ENCODE measurements around the gene OSER1. TPM values are rescaled to one million over a fixed set of nuclear protein-coding genes. Genes with fewer than 3 reads are reported as not detected.

The OSER1 gene
- total RNA-seq, 5 donors from 2014 or later (not counting 1 experiment from before 2014, with no cell fraction given) = 28.7 to 96.7 (median 35.4) TPM

DNA sequence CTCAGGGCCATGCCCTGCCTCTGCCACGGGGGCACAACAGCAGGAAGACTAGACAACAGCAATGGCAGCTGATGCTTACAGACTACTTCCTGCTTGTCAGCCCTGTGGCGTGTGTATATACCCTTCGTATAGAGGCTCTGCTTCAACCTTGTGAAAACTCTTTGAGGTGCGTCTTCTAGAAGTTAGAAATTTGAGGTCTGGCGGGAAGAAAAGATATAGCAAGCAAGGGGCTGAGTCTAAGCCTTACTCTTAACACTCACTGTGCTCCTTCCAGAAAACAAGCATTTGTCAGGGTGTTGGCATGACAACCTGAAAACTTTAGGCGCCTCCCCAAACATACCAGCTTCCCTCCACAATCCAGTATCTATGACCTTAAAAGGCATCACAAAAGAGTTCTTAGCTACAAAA lies 56.9 kb downstream of the OSER1 start:
- WGBS (ENCODE audit: insufficient coverage) = 26% methylated on average over 2 of the region's 6 CpGs
- CTCF ChIA-PET = interaction anchor here in 1 of 2 donors (0.6 to 2.3 kb wide), 2 partner anchors 36 to 1740 kb away, joined by 3 to 11 read pairs; no protein-coding TSS in a partner anchor

DNA sequence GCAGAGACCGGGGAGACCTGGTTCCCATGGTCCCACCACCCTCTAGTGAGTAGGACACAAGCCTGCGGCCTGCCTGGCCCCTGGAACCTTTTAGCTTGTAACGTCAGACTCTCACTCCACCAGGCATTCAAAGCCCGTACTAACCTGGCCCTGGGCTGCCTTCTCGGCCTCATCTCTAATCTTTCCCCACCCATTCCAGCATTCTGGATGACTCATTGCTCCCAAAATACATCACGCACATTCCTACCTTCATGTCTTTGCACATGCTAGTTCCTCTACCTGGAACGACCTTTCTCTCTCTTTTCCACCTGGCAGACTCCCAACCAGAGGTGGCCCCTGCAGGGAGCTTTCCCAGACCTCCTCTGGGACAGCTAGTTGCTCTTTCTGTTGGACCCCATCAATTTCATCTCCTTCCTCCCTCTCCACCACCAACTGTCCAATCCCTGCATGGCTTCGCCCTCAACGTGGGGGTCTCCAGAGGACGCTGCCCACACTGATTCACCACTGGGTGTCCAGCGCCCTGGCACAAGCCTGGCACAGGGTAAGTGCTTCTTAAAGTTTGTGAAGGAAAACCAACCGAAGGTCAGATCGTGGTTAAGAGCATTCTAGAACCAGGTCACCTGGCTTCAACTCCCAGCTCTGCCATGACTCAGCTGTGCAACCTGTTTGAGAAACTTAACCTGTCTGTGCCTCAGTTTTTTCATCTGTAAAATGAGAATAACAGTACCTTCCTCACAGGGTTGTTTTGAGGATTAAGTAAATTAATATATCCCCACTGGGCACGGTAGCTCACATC lies 58.8 kb downstream of the OSER1 start:
- H3K4me1 Mint-ChIP-seq = peaks cover 14 to 16% (median 15%) of the 10 kb centered on the region in 3 donors
- no peak for ATAC-seq (replicated peaks in 1 of 4)
- peaks cover 12 to 15% of the 10 kb centered on the region in 2 experiments for H3K4me1 ChIP-seq (ENCODE audit: control insufficient read depth in 1 of 2, extremely low read depth in 1 of 2, insufficient read depth in 2 of 2, low read length in 2 of 2)
- no peak for DNase-seq
- H3K27me3 ChIP-seq (replicated peaks in 1 of 2; ENCODE audit: control insufficient read depth in 2 of 2, extremely low read depth in 1 of 2, insufficient read depth in 2 of 2, low read length in 1 of 2) = peaks cover 0 to 9% of the 10 kb centered on the region in 2 experiments
- WGBS (ENCODE audit: insufficient coverage) = 87% methylated on average over 9 of the region's 14 CpGs
- H3K4me3 ChIP-seq (ENCODE audit: control insufficient read depth in 1 of 2, extremely low read depth in 1 of 2, low read length in 1 of 2) = no peak overlapping the region
- H3K36me3 ChIP-seq (ENCODE audit: control insufficient read depth in 2 of 2, extremely low read depth in 1 of 2, insufficient read depth in 1 of 2, low read length in 1 of 2) = no peaks in the 10 kb centered on the region
- POLR2A ChIA-PET = no interaction called here
- H3K9me3 ChIP-seq = no peaks in the 10 kb centered on the region
- CTCF ChIA-PET = no interaction called here
- peaks cover 0 to 4% of the 10 kb centered on the region in 2 donors for H3K27me3 Mint-ChIP-seq
- H3K36me3 Mint-ChIP-seq = no peaks in the 10 kb centered on the region
- H3K4me3 Mint-ChIP-seq = no peak overlapping the region
- H3K27ac ChIP-seq (ENCODE audit: low read length) = no peak overlapping the region
- H3K9me3 Mint-ChIP-seq = no peaks in the 10 kb centered on the region
- H3K27ac Mint-ChIP-seq = no peak overlapping the region

More for the DNA sequence above, 56.9 kb downstream of the OSER1 start:
- H3K4me3 Mint-ChIP-seq = peak overlapping the region; percentile 22 to 44 (median 29)
- peaks cover 9 to 14% of the 10 kb centered on the region in 2 donors for H3K27me3 Mint-ChIP-seq
- H3K4me1 Mint-ChIP-seq = peaks cover 14 to 16% (median 15%) of the 10 kb centered on the region in 3 donors
- Histone ChIP-seq H3K27me3 (replicated peaks in 1 of 2; ENCODE audit: control insufficient read depth in 2 of 2, extremely low read depth in 1 of 2, insufficient read depth in 2 of 2, low read length in 1 of 2) (peaks cover 0 to 22% of the 10 kb centered on the region in 2 experiments), H3K9me3 (no peaks in the 10 kb centered on the region), H3K4me1 (ENCODE audit: control insufficient read depth in 1 of 2, extremely low read depth in 1 of 2, insufficient read depth in 2 of 2, low read length in 2 of 2) (peaks cover 12 to 15% of the 10 kb centered on the region in 2 experiments), H3K36me3 (ENCODE audit: control insufficient read depth in 2 of 2, extremely low read depth in 1 of 2, insufficient read depth in 1 of 2, low read length in 1 of 2) (no peaks in the 10 kb centered on the region), H3K4me3 (ENCODE audit: control insufficient read depth in 1 of 2, extremely low read depth in 1 of 2, low read length in 1 of 2) (peak overlapping the region in 1 of 2 donors; percentile 10), H3K27ac (ENCODE audit: low read length) (peak overlapping the region; percentile 89)
- DNase-seq (peak in 32 of 35 experiments; percentile 1 to 70 (median 22)), ATAC-seq (replicated peaks in 1 of 4) (peak; percentile 87 to 94 (median 90))
- H3K36me3 Mint-ChIP-seq = no peaks in the 10 kb centered on the region
- no peaks in the 10 kb centered on the region for H3K9me3 Mint-ChIP-seq
- peak overlapping the region; percentile 86 to 97 for H3K27ac Mint-ChIP-seq
- POLR2A ChIA-PET = interaction anchor here (0.6 kb wide), 2 partner anchors 59 to 386 kb away, joined by 3 read pairs; no protein-coding TSS in a partner anchor

DNA sequence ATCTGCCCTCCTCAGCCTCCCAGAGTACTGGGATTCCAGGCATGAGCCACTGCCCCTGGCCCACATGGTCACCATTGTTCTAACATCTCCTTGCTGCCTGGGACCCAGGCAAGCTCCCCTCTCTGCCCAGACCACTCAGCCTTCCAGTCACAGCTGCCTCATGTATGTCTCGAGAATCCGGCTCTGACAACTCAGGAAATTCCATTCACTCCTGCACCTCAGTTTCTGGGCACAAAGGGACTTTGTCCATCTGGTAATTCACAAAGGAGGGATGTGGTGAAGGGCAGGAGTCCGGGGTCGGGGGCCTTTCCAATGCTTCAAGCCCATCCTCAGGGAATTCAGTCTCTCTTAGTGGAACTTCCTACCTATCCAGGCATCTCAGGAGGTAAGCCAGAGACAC lies 64.3 kb downstream of the OSER1 start:
- Histone ChIP-seq H3K27ac (ENCODE audit: low read length) (no peak overlapping the region), H3K9me3 (no peaks in the 10 kb centered on the region), H3K4me1 (ENCODE audit: control insufficient read depth in 1 of 2, extremely low read depth in 1 of 2, insufficient read depth in 2 of 2, low read length in 2 of 2) (no peaks in the 10 kb centered on the region), H3K4me3 (ENCODE audit: control insufficient read depth in 1 of 2, extremely low read depth in 1 of 2, low read length in 1 of 2) (no peak overlapping the region), H3K36me3 (ENCODE audit: control insufficient read depth in 2 of 2, extremely low read depth in 1 of 2, insufficient read depth in 1 of 2, low read length in 1 of 2) (no peaks in the 10 kb centered on the region), H3K27me3 (replicated peaks in 1 of 2; ENCODE audit: control insufficient read depth in 2 of 2, extremely low read depth in 1 of 2, insufficient read depth in 2 of 2, low read length in 1 of 2) (peaks cover 0 to 31% of the 10 kb centered on the region in 2 experiments)
- WGBS (ENCODE audit: insufficient coverage) = no CpG with 5 or more reads among the region's 4 CpGs
- CTCF ChIA-PET = interaction anchor here in 1 of 2 donors (0.7 kb wide), 1 partner anchor 359 kb away, joined by 4 read pairs; no protein-coding TSS in a partner anchor
- DNase-seq (no peak), ATAC-seq (replicated peaks in 1 of 4) (no peak)
- Mint-ChIP-seq H3K4me1 (no peaks in the 10 kb centered on the region), H3K9me3 (no peaks in the 10 kb centered on the region), H3K4me3 (no peak overlapping the region), H3K27ac (no peak overlapping the region), H3K27me3 (peaks cover 13 to 14% of the 10 kb centered on the region in 2 donors), H3K36me3 (no peaks in the 10 kb centered on the region)
- POLR2A ChIA-PET = no interaction called here

Other genes starting within 250 kb of the OSER1 start
- gene JPH2, start 23.6 kb downstream of the OSER1 start, total RNA-seq = under 1 TPM in 3 of 5 donors, not detected in 2; 0.06 to 0.15 (median 0.09) TPM
- gene GDAP1L1, start 36.5 kb upstream of the OSER1 start, total RNA-seq = not detected
- 1 to 10 TPM; 4.5 to 7.4 (median 6.2) TPM for gene FITM2, start 100.4 kb upstream of the OSER1 start, total RNA-seq
- not detected for gene R3HDML, start 126.3 kb upstream of the OSER1 start, total RNA-seq
- gene HNF4A, start 144.9 kb upstream of the OSER1 start, total RNA-seq = under 1 TPM in 3 of 5 donors, not detected in 2; 0.16 to 0.35 (median 0.32) TPM

Data from T-cell (primary cell).